GM19372 (cell line): ENCODE results near the gene TSHZ2.

Source experiments
- ATAC-seq: cut with Tn5 transposase; IDR thresholded peaks from one replicate; pipeline ENCODE4 v1.9.1; 2021; ENCODE audit warnings: mild to moderate bottlenecking, low read depth, moderate library complexity; ENCODE audit not compliant: unreplicated experiment

TSHZ2 gene

GRCh38 chr20:53150532-53150931 is 178.4 kb downstream of the TSHZ2 start:
- no peak for ATAC-seq

GRCh38 chr20:53152228-53152627 is 180.1 kb downstream of the TSHZ2 start:
- no peak for ATAC-seq

GRCh38 chr20:53154540-53154939 is 182.4 kb downstream of the TSHZ2 start:
- no peak for ATAC-seq

- ATAC-seq = no peak
Measured at GRCh38 chr20:53157443-53158408, 185.6 kb downstream of the TSHZ2 start.

- no peak for ATAC-seq
Measured at GRCh38 chr20:53159160-53159559, 187.0 kb downstream of the TSHZ2 start.

- no peak for ATAC-seq
Measured at GRCh38 chr20:53161073-53161472, 188.9 kb downstream of the TSHZ2 start.

GRCh38 chr20:53161473-53161872 is 189.3 kb downstream of the TSHZ2 start:
- ATAC-seq = no peak

- ATAC-seq = no peak
Measured at GRCh38 chr20:53162251-53162835, 190.2 kb downstream of the TSHZ2 start.

- ATAC-seq = no peak
Measured at GRCh38 chr20:53163486-53163885, 191.3 kb downstream of the TSHZ2 start.

- ATAC-seq = no peak
Measured at GRCh38 chr20:53164072-53164471, 191.9 kb downstream of the TSHZ2 start.

GRCh38 chr20:53165452-53165851 is 193.3 kb downstream of the TSHZ2 start:
- no peak for ATAC-seq

- ATAC-seq = no peak
Measured at GRCh38 chr20:53168491-53168890, 196.3 kb downstream of the TSHZ2 start.

GRCh38 chr20:53170196-53170595 is 198.0 kb downstream of the TSHZ2 start:
- ATAC-seq = no peak

GRCh38 chr20:53171065-53171464 is 198.9 kb downstream of the TSHZ2 start:
- ATAC-seq = no peak

GRCh38 chr20:53174454-53174853 is 202.3 kb downstream of the TSHZ2 start:
- no peak for ATAC-seq

GRCh38 chr20:53175135-53175780 is 203.1 kb downstream of the TSHZ2 start:
- no peak for ATAC-seq

- ATAC-seq = no peak
Measured at GRCh38 chr20:53176134-53176533, 204.0 kb downstream of the TSHZ2 start.

GRCh38 chr20:53177687-53178086 is 205.5 kb downstream of the TSHZ2 start:
- ATAC-seq = no peak

GRCh38 chr20:53179749-53180148 is 207.6 kb downstream of the TSHZ2 start:
- no peak for ATAC-seq

GRCh38 chr20:53180928-53181362 is 208.8 kb downstream of the TSHZ2 start:
- no peak for ATAC-seq

- ATAC-seq = no peak
Measured at GRCh38 chr20:53181866-53182376, 209.8 kb downstream of the TSHZ2 start.
